IMR-90 (cell line): Measurements from ENCODE around the gene EID3. TPM values are rescaled to one million over a fixed set of nuclear protein-coding genes. Genes with fewer than 3 reads are reported as not detected.

Source experiments
- ATAC-seq: fragments of 200-7000 bp; cut with Tn5 transposase; 2 replicates; pipeline ENCODE4 v1.9.1; 2020; ENCODE audit warnings: low read depth, mild to moderate bottlenecking, moderate library complexity
- BruUV-seq: library from RNA; stranded (reverse); fragments of 400-500 nt; replicated peaks from 2 replicates; lab custom pipeline; 2021; lab: Mats Ljungman, UMichigan
- CTCF ChIA-PET: fragments of 300-600 bp; formaldehyde crosslinking; extraction: SDS; loops from one replicate; lab custom pipeline; 2021; ENCODE audit warnings: antibody characterized with exemption; lab: Yijun Ruan, JAX
- POLR2A ChIA-PET: fragments of 300-600 bp; sonication (Branson Sonifier 250); formaldehyde crosslinking; loops from one replicate; lab custom pipeline; 2022; ENCODE audit warnings: antibody characterized with exemption; ENCODE audit not compliant: unreplicated experiment; lab: Charles Lee
- DNase-seq: peaks from one replicate; pipeline ENCODE4 v3.0.0; 2013
- H2AFZ ChIP-seq: replicated peaks from 2 replicates; pipeline ENCODE3; 2013; ENCODE audit warnings: low read length, mild to moderate bottlenecking; ENCODE audit not compliant: poor library complexity
- H2AK5ac ChIP-seq: 2 replicates; pipeline ENCODE4 v1.6.1; 2013; ENCODE audit warnings: low read depth, low read length, inconsistent platforms
- H2AK9ac ChIP-seq: replicated peaks from 2 replicates; pipeline ENCODE3; 2013; ENCODE audit warnings: mild to moderate bottlenecking, low read depth, low read length, moderate library complexity; ENCODE audit not compliant: poor library complexity
- H2BK120ac ChIP-seq: 2 replicates; pipeline ENCODE4 v1.6.1; 2013; ENCODE audit warnings: low read depth, low read length, inconsistent platforms
- H2BK15ac ChIP-seq: 3 replicates; pipeline ENCODE4 v1.6.1; 2013; ENCODE audit warnings: low read depth, low read length, inconsistent platforms
- H2BK20ac ChIP-seq: 2 replicates; pipeline ENCODE4 v1.6.1; 2013; ENCODE audit warnings: low read depth, mild to moderate bottlenecking, inconsistent platforms, low read length, moderate library complexity
- H2BK5ac ChIP-seq: 2 replicates; pipeline ENCODE4 v1.6.1; 2013; ENCODE audit warnings: mild to moderate bottlenecking, low read depth, low read length, inconsistent platforms; ENCODE audit not compliant: poor library complexity, severe bottlenecking
- H3K14ac ChIP-seq: replicated peaks from 2 replicates; pipeline ENCODE4 v1.6.1; 2013; ENCODE audit warnings: low read depth, low read length, inconsistent platforms
- H3K18ac ChIP-seq: 2 replicates; pipeline ENCODE4 v1.6.1; 2013; ENCODE audit warnings: low read depth, low read length, control low read depth
- H3K23ac ChIP-seq: 2 replicates; pipeline ENCODE4 v1.6.1; 2013; ENCODE audit warnings: low read depth, low read length, inconsistent platforms
- H3K27ac ChIP-seq: 2 replicates; pipeline ENCODE4 v1.5.1; 2013; ENCODE audit warnings: mild to moderate bottlenecking, control low read depth, low read length; ENCODE audit not compliant: insufficient read depth
- H3K27me3 ChIP-seq: 2 replicates; pipeline ENCODE4 v1.6.1; 2013; ENCODE audit warnings: low read length; ENCODE audit not compliant: control insufficient read depth, insufficient read depth
- H3K36me3 ChIP-seq: 2 replicates; pipeline ENCODE4 v1.6.1; 2013; ENCODE audit warnings: low read length, mixed read lengths; ENCODE audit not compliant: control insufficient read depth, insufficient read depth
- H3K4ac ChIP-seq: 2 replicates; pipeline ENCODE4 v1.6.1; 2013; ENCODE audit warnings: low read depth, low read length, inconsistent platforms
- H3K4me1 ChIP-seq: 2 replicates; pipeline ENCODE4 v1.6.1; 2013; ENCODE audit warnings: low read length, mixed read lengths; ENCODE audit not compliant: control insufficient read depth, insufficient read depth
- H3K4me2 ChIP-seq: 2 replicates; pipeline ENCODE4 v1.6.1; 2013; ENCODE audit warnings: low read depth, mild to moderate bottlenecking, control low read depth, low read length, moderate library complexity
- H3K4me3 ChIP-seq: 2 replicates; pipeline ENCODE4 v1.5.1; 2013; ENCODE audit warnings: low read depth, mild to moderate bottlenecking, control low read depth, low read length, moderate library complexity; ENCODE audit not compliant: insufficient read depth
- H3K56ac ChIP-seq: 2 replicates; pipeline ENCODE4 v1.6.1; 2013; ENCODE audit warnings: low read length, inconsistent platforms; ENCODE audit not compliant: insufficient read depth; ENCODE audit errors: extremely low read depth
- H3K79me1 ChIP-seq, 2 experiments: 2 replicates each; pipeline ENCODE4 v1.6.1; 2013; ENCODE audit warnings: low read length in 2 of 2, inconsistent platforms in 1 of 2, low read depth in 1 of 2
- H3K9ac ChIP-seq: 2 replicates; pipeline ENCODE4 v1.6.1; 2013; ENCODE audit warnings: low read depth, low read length, control low read depth
- H3K9me1 ChIP-seq: 2 replicates; pipeline ENCODE4 v1.6.1; 2013; ENCODE audit warnings: low read length, inconsistent platforms; ENCODE audit not compliant: insufficient read depth
- H3K9me3 ChIP-seq: 2 replicates; pipeline ENCODE4 v1.6.1; 2013; ENCODE audit warnings: low read length; ENCODE audit not compliant: control insufficient read depth, insufficient read depth
- H4K20me1 ChIP-seq: 2 replicates; pipeline ENCODE4 v1.6.1; 2013; ENCODE audit warnings: low read length, inconsistent platforms; ENCODE audit not compliant: insufficient read depth
- H4K5ac ChIP-seq: 2 replicates; pipeline ENCODE4 v1.6.1; 2013; ENCODE audit warnings: mild to moderate bottlenecking, low read depth, low read length, control low read depth
- H4K8ac ChIP-seq, 2 experiments: 2 replicates each; pipeline ENCODE4 v1.6.1; 2013; ENCODE audit warnings: low read depth in 2 of 2, low read length in 2 of 2, control low read depth in 1 of 2, inconsistent platforms in 1 of 2
- H4K91ac ChIP-seq: 2 replicates; pipeline ENCODE4 v1.6.1; 2013; ENCODE audit warnings: low read depth, low read length, inconsistent platforms; ENCODE audit not compliant: insufficient read depth
- MAZ ChIP-seq: IDR thresholded peaks from 2 replicates; pipeline ENCODE4 v1.6.1; 2012; ENCODE audit warnings: low read depth, mild to moderate bottlenecking, low read length, improper control_type of control experiment, moderate library complexity, borderline replicate concordance
- MXI1 ChIP-seq: IDR thresholded peaks from 2 replicates; pipeline ENCODE4 v1.6.1; 2012; ENCODE audit warnings: low read depth, mild to moderate bottlenecking, low read length, moderate library complexity, borderline replicate concordance
- RCOR1 ChIP-seq: IDR thresholded peaks from 2 replicates; pipeline ENCODE4 v1.6.1; 2012; ENCODE audit warnings: mild to moderate bottlenecking, low read length, improper control_type of control experiment; ENCODE audit not compliant: insufficient replicate concordance
- RFX5 ChIP-seq: IDR thresholded peaks from 2 replicates; pipeline ENCODE4 v1.8.0; 2012; ENCODE audit warnings: low read depth, mild to moderate bottlenecking, low read length, moderate library complexity
- WGBS, 2 experiments: methylation state at CpG; one replicate each; pipeline versions ENCODE4 v1.1.5 to v1.1.7; 2013; ENCODE audit warnings: missing lambda C conversion rate in 2 of 2; ENCODE audit not compliant: insufficient read length in 1 of 2; ENCODE audit errors: extremely low coverage in 2 of 2; 5-methylcytosine and 5-hydroxymethylcytosine counted together
- dilution Hi-C: fragments of 300-500 bp; cut with HindIII; formaldehyde crosslinking; loops from one replicate; pipeline ENCODE4 v1.14.3; 2018; ENCODE audit warnings: low sequenced_read_pairs; ENCODE audit not compliant: unreplicated experiment
- in situ Hi-C: fragments of 300-500 bp; cut with MboI; formaldehyde crosslinking; loops from 3 replicates; pipeline ENCODE4 v1.14.3; 2019; ENCODE audit warnings: low sequenced_read_pairs, inconsistent platforms, mixed read lengths
- intact Hi-C: fragments of 100-400 bp; cut with micrococcal nuclease; formaldehyde crosslinking; loops from 2 replicates; pipeline ENCODE4 v1.10.0; 2022
- polyA plus RNA-seq, 3 experiments: library from polyadenylated mRNA; depleted of rRNA; stranded (reverse); fragments of >200 nt; gene quantifications; 2 replicates each; pipeline ENCODE4 v1.2.3, GENCODE V29; 2012; ENCODE audit warnings: low replicate concordance in 1 of 3
- total RNA-seq: library from RNA; depleted of rRNA; stranded (reverse); fragments of >200 nt; gene quantifications from 2 replicates; pipeline ENCODE4 v1.2.3, GENCODE V29; 2012

The EID3 gene
- total and polyA plus RNA-seq, 2 of the 4 experiments (the other 2 are of a cell fraction): 2.2 to 4.1 TPM

DNA sequence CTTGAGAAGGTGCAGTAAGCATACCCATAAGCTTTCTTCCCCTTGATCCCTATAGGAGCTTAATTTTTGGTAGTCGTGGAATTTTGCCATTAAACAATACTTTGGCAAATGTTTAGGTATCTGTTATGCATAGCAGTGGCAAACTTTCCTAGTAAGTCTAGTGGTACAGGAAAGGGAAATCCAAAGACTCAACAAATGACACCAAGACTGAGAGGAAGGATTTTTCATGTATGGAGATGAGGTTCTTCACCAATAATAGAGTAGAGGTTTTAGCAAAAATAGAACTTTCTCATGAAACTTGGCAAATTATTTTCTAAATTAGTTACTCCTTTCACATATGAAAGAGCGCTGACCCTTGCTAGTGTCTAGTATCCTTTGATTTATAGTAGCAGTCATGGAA lies 2.8 kb downstream of the EID3 start:
- Histone ChIP-seq H3K27me3 (no peaks in the 10 kb centered on the region), H3K23ac (no peak overlapping the region; the same call in 1 of the 2 replicates), H2AK5ac (no peak overlapping the region), H4K8ac (no peak overlapping the region), H2AFZ (no peak overlapping the region), H3K9me1 (peaks cover 20% of the 10 kb centered on the region), H3K18ac (no peak overlapping the region), H2BK15ac (no peak overlapping the region), H3K4me3 (no peak overlapping the region), H3K4ac (no peak overlapping the region), H2BK20ac (no peak overlapping the region), H4K91ac (no peak overlapping the region), H2BK120ac (no peak overlapping the region), H3K9me3 (no peaks in the 10 kb centered on the region), H2AK9ac (no peak overlapping the region), H4K20me1 (peaks cover 97% of the 10 kb centered on the region), H3K36me3 (peaks cover 22% of the 10 kb centered on the region), H3K56ac (no peak overlapping the region), H3K27ac (no peak overlapping the region; the same call in 1 of the 2 replicates), H3K9ac (no peak overlapping the region), H3K14ac (no peak overlapping the region), H3K4me2 (peak overlapping the region; percentile 38; the same call in 1 of the 2 replicates), H2BK5ac (peak overlapping the region; percentile 25), H4K5ac (no peak overlapping the region), H3K4me1 (peaks cover 24% of the 10 kb centered on the region; the same call in 1 of the 2 replicates), H3K79me1 (peaks cover 6 to 54% of the 10 kb centered on the region in 2 experiments; a peak in 2 of 4 replicates)
- BruUV-seq: no TSS peak
- no CpG with 5 or more reads among the region's 2 CpGs for WGBS, 2 experiments
- ATAC-seq (no peak), DNase-seq (no peak)
- ChIA-PET POLR2A (interaction anchor here (1.3 kb wide), 1 partner anchor 19 kb away, joined by 3 read pairs; no protein-coding TSS in a partner anchor), CTCF (no interaction called here)
- TF ChIP-seq MAZ (no peak), MXI1 (no peak), RFX5 (no peak), RCOR1 (no peak)
- dilution Hi-C loops (no loop called here), intact Hi-C loops (no loop called here), in situ Hi-C loops (no loop called here)
